Left kidney (tissue), 8 donors: ENCODE data around the gene OR10Z1. TPM values are rescaled to one million over a fixed set of nuclear protein-coding genes. Genes with fewer than 3 reads are reported as not detected.

Experiments
- DNase-seq: peaks from one replicate; pipeline ENCODE4 v3.0.0-alpha.2; 2013
- long read RNA-seq, 8 donors: transcript quantifications; one replicate each; lab custom pipeline, GENCODE V29; 2026
- polyA plus RNA-seq: library from polyadenylated mRNA; unstranded; fragments of 120-200 nt; gene quantifications from one replicate; pipeline ENCODE4 v1.2.1, GENCODE V29; 2013; ENCODE audit not compliant: insufficient read length

Gene OR10Z1
- 0.05 TPM for polyA plus RNA-seq
- long read RNA-seq, donor 1, result 0 reads
- long read RNA-seq, donor 2, result 0 reads
- long read RNA-seq, donor 3, result 0 reads
- long read RNA-seq, donor 4, result 0 reads
- long read RNA-seq, donor 5, result 0 reads
- long read RNA-seq, donor 6, result 0 reads
- long read RNA-seq, donor 7, result 0 reads
- long read RNA-seq, donor 8, result 0 reads

GRCh38 chr1:158604968-158605367 is at the start of gene OR10Z1:
Gene OR10Z1 (plus strand): TSS chr1:158605268. CDS start chr1:158606439, 1,171 bp downstream.
- no peak for DNase-seq

- no peak for DNase-seq
These were observed 45.4 kb upstream of the OR10Z1 start for GRCh38 chr1:158559696-158560095.

GRCh38 chr1:158563853-158564252 is 41.2 kb upstream of the OR10Z1 start:
- DNase-seq, result no peak

GRCh38 chr1:158564608-158565007 is 40.5 kb upstream of the OR10Z1 start:
- DNase-seq, result no peak

GRCh38 chr1:158570480-158570879 is 34.6 kb upstream of the OR10Z1 start, which contains the start of gene OR6P1:
Gene OR6P1 (minus strand): TSS chr1:158570580. CDS start chr1:158563604, 6,976 bp downstream.
- DNase-seq, result no peak

- DNase-seq, result no peak
These were observed 32.8 kb upstream of the OR10Z1 start for GRCh38 chr1:158572226-158572625.

GRCh38 chr1:158577561-158577960 is 27.5 kb upstream of the OR10Z1 start:
- DNase-seq, result no peak

GRCh38 chr1:158579733-158580132 is 25.3 kb upstream of the OR10Z1 start, which contains the start of gene OR10X1:
Gene OR10X1 (minus strand): TSS chr1:158579899. CDS start chr1:158579899, 0 bp downstream.
- no peak for DNase-seq

- DNase-seq, result no peak
These were observed 21.1 kb upstream of the OR10Z1 start for GRCh38 chr1:158583962-158584361.

GRCh38 chr1:158586942-158587341 is 18.1 kb upstream of the OR10Z1 start:
- no peak for DNase-seq

GRCh38 chr1:158600735-158601134 is 4.3 kb upstream of the OR10Z1 start:
- DNase-seq, result no peak

- DNase-seq, result no peak
These were observed 2.2 kb downstream of the OR10Z1 start for GRCh38 chr1:158607296-158607695.

- DNase-seq, result no peak
These were observed 6.8 kb downstream of the OR10Z1 start for GRCh38 chr1:158611916-158612315.

- DNase-seq, result no peak
These were observed 8.7 kb downstream of the OR10Z1 start for GRCh38 chr1:158613764-158614163.

- DNase-seq, result no peak
These were observed 33.1 kb downstream of the OR10Z1 start for GRCh38 chr1:158638146-158638545.

- no peak for DNase-seq
These were observed 33.8 kb downstream of the OR10Z1 start for GRCh38 chr1:158638904-158639303.

GRCh38 chr1:158644449-158644848 is 39.4 kb downstream of the OR10Z1 start:
- no peak for DNase-seq

GRCh38 chr1:158646465-158646864 is 41.4 kb downstream of the OR10Z1 start:
- no peak for DNase-seq

- DNase-seq, result no peak
These were observed 44.0 kb downstream of the OR10Z1 start for GRCh38 chr1:158649052-158649451.

GRCh38 chr1:158652721-158653334 is 47.8 kb downstream of the OR10Z1 start:
- no peak for DNase-seq

- DNase-seq, result no peak
These were observed 49.0 kb downstream of the OR10Z1 start for GRCh38 chr1:158654086-158654485.

- DNase-seq, result no peak
These were observed 49.5 kb downstream of the OR10Z1 start for GRCh38 chr1:158654571-158654970.
